ENCODE results near the gene RGS1.
A peak's percentile ranks its signal among the peaks of the same experiment; 100 is the strongest.

The RGS1 gene

GRCh38 chr1:192568063-192568462, 7.5 kb upstream of the RGS1 start:
- Mint-ChIP-seq H3K9me3 (peaks cover 0 to 8% of the 10 kb centered on the region in 2 donors), H3K27me3 (no peaks in the 10 kb centered on the region), H3K27ac (no peak overlapping the region), H3K4me1 (peaks cover 58% of the 10 kb centered on the region), H3K4me3 (no peak overlapping the region)
- no peak for DNase-seq
- no peak for ATAC-seq

- H3K9me3 Mint-ChIP-seq = peaks cover 0 to 8% of the 10 kb centered on the region in 2 donors
- H3K4me1 Mint-ChIP-seq = peaks cover 51% of the 10 kb centered on the region
- H3K4me3 Mint-ChIP-seq = no peak overlapping the region
- ATAC-seq = no peak
- H3K27ac Mint-ChIP-seq = peak overlapping the region in 1 of 2 donors; percentile 48
- no peak for DNase-seq
- H3K27me3 Mint-ChIP-seq = no peaks in the 10 kb centered on the region
Measured at GRCh38 chr1:192571668-192572067, 3.9 kb upstream of the RGS1 start.

GRCh38 chr1:192573499-192573898, 2.1 kb upstream of the RGS1 start:
- Mint-ChIP-seq H3K4me3 (no peak overlapping the region), H3K27me3 (no peaks in the 10 kb centered on the region), H3K4me1 (peaks cover 49% of the 10 kb centered on the region), H3K9me3 (peaks cover 0 to 8% of the 10 kb centered on the region in 2 donors), H3K27ac (no peak overlapping the region)
- ATAC-seq = no peak
- no peak for DNase-seq

GRCh38 chr1:192574073-192574472, 1.5 kb upstream of the RGS1 start:
- no peak overlapping the region for H3K27ac Mint-ChIP-seq
- H3K27me3 Mint-ChIP-seq = no peaks in the 10 kb centered on the region
- peaks cover 0 to 8% of the 10 kb centered on the region in 2 donors for H3K9me3 Mint-ChIP-seq
- DNase-seq (no peak), ATAC-seq (no peak)
- H3K4me3 Mint-ChIP-seq = no peak overlapping the region
- peaks cover 51% of the 10 kb centered on the region for H3K4me1 Mint-ChIP-seq

- Mint-ChIP-seq H3K27ac (no peak overlapping the region), H3K4me3 (peak overlapping the region; percentile 85 to 91), H3K27me3 (no peaks in the 10 kb centered on the region), H3K4me1 (peaks cover 58% of the 10 kb centered on the region), H3K9me3 (no peaks in the 10 kb centered on the region)
- DNase-seq = no peak
- ATAC-seq = no peak
Measured at GRCh38 chr1:192576190-192577144, 894 bp downstream of the RGS1 start.

- Mint-ChIP-seq H3K4me3 (peak overlapping the region; percentile 62 to 91), H3K27ac (peak overlapping the region in 1 of 2 donors; percentile 54), H3K27me3 (no peaks in the 10 kb centered on the region), H3K9me3 (no peaks in the 10 kb centered on the region), H3K4me1 (peaks cover 48% of the 10 kb centered on the region)
- no peak for DNase-seq
- no peak for ATAC-seq
Measured at GRCh38 chr1:192577145-192578140, 1.9 kb downstream of the RGS1 start.

- Mint-ChIP-seq H3K4me3 (peak overlapping the region; percentile 62 to 91), H3K4me1 (peaks cover 40% of the 10 kb centered on the region)
Measured at GRCh38 chr1:192578144-192578909, 2.8 kb downstream of the RGS1 start.

GRCh38 chr1:192579010-192579738, 3.6 kb downstream of the RGS1 start:
- H3K4me1 Mint-ChIP-seq = peaks cover 32% of the 10 kb centered on the region
- no peaks in the 10 kb centered on the region for H3K9me3 Mint-ChIP-seq
- H3K27me3 Mint-ChIP-seq = no peaks in the 10 kb centered on the region
- H3K4me3 Mint-ChIP-seq = peak overlapping the region; percentile 2 to 91
- ATAC-seq (peak; percentile 75), DNase-seq (no peak)
- peak overlapping the region in 1 of 2 donors; percentile 8 for H3K27ac Mint-ChIP-seq

More at GRCh38 chr1:192578144-192578909, 2.8 kb downstream of the RGS1 start:
- DNase-seq (no peak), ATAC-seq (no peak)
- H3K27me3 Mint-ChIP-seq = no peaks in the 10 kb centered on the region
- H3K9me3 Mint-ChIP-seq = no peaks in the 10 kb centered on the region
- peak overlapping the region in 1 of 2 donors; percentile 54 for H3K27ac Mint-ChIP-seq

GRCh38 chr1:192580351-192580962, 4.9 kb downstream of the RGS1 start:
- Mint-ChIP-seq H3K4me3 (peak overlapping the region; percentile 37 to 44), H3K4me1 (peaks cover 29% of the 10 kb centered on the region), H3K9me3 (no peaks in the 10 kb centered on the region), H3K27ac (no peak overlapping the region), H3K27me3 (no peaks in the 10 kb centered on the region)
- DNase-seq (no peak), ATAC-seq (no peak)

- no peak overlapping the region for H3K4me3 Mint-ChIP-seq
- H3K4me1 Mint-ChIP-seq = peaks cover 23% of the 10 kb centered on the region
- no peaks in the 10 kb centered on the region for H3K9me3 Mint-ChIP-seq
- H3K27ac Mint-ChIP-seq = no peak overlapping the region
- ATAC-seq = no peak
- H3K27me3 Mint-ChIP-seq = no peaks in the 10 kb centered on the region
- DNase-seq = no peak
Measured at GRCh38 chr1:192581131-192581927, 5.8 kb downstream of the RGS1 start.

GRCh38 chr1:192584866-192585265, 9.3 kb downstream of the RGS1 start:
- DNase-seq (no peak), ATAC-seq (no peak)
- Mint-ChIP-seq H3K4me1 (peaks cover 6% of the 10 kb centered on the region), H3K27me3 (peaks cover 3% of the 10 kb centered on the region), H3K27ac (no peak overlapping the region), H3K4me3 (no peak overlapping the region), H3K9me3 (no peaks in the 10 kb centered on the region)

- Mint-ChIP-seq H3K9me3 (no peaks in the 10 kb centered on the region), H3K4me3 (no peak overlapping the region)
Measured at GRCh38 chr1:192587386-192588266, 12.1 kb downstream of the RGS1 start.

GRCh38 chr1:192588546-192588945, 13.0 kb downstream of the RGS1 start:
- H3K9me3 Mint-ChIP-seq = no peaks in the 10 kb centered on the region
- ATAC-seq (no peak), DNase-seq (no peak)
- no peaks in the 10 kb centered on the region for H3K4me1 Mint-ChIP-seq
- no peak overlapping the region for H3K27ac Mint-ChIP-seq
- peaks cover 10% of the 10 kb centered on the region for H3K27me3 Mint-ChIP-seq
- H3K4me3 Mint-ChIP-seq = no peak overlapping the region

More at GRCh38 chr1:192587386-192588266, 12.1 kb downstream of the RGS1 start:
- Mint-ChIP-seq H3K27ac (no peak overlapping the region), H3K4me1 (no peaks in the 10 kb centered on the region), H3K27me3 (peaks cover 10% of the 10 kb centered on the region)
- DNase-seq (no peak), ATAC-seq (no peak)
